Dendritic cell treated with granulocyte-macrophage colony-stimulating factor and Interleukin-4, amounts not matched to agents 40 ng/mL and 50 ng/mL, for 4 days (primary cell): ENCODE data around the gene SAP30.

Experiments
- H3K27ac Mint-ChIP-seq: one replicate; pipeline ENCODE4 v1.8.0; 2022; ENCODE audit warnings: mild to moderate bottlenecking, mixed read lengths
- H3K27me3 Mint-ChIP-seq: one replicate; pipeline ENCODE4 v1.8.0; 2022; ENCODE audit warnings: mild to moderate bottlenecking, mixed read lengths
- H3K36me3 Mint-ChIP-seq: one replicate; pipeline ENCODE4 v1.8.0; 2022; ENCODE audit warnings: low read depth, mixed read lengths
- H3K4me1 Mint-ChIP-seq: one replicate; pipeline ENCODE4 v1.8.0; 2022; ENCODE audit warnings: low read depth, mixed read lengths
- H3K4me3 Mint-ChIP-seq: one replicate; pipeline ENCODE4 v1.8.0; 2022; ENCODE audit warnings: mild to moderate bottlenecking, moderate library complexity, mixed read lengths
- H3K9me3 Mint-ChIP-seq: one replicate; pipeline ENCODE4 v1.8.0; 2022; ENCODE audit warnings: mixed read lengths
- intact Hi-C: fragments of 100-400 bp; cut with micrococcal nuclease; formaldehyde crosslinking; loops from one replicate; pipeline ENCODE4 v1.15.0; 2022

SAP30 gene, protein sequence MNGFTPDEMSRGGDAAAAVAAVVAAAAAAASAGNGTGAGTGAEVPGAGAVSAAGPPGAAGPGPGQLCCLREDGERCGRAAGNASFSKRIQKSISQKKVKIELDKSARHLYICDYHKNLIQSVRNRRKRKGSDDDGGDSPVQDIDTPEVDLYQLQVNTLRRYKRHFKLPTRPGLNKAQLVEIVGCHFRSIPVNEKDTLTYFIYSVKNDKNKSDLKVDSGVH

DNA sequence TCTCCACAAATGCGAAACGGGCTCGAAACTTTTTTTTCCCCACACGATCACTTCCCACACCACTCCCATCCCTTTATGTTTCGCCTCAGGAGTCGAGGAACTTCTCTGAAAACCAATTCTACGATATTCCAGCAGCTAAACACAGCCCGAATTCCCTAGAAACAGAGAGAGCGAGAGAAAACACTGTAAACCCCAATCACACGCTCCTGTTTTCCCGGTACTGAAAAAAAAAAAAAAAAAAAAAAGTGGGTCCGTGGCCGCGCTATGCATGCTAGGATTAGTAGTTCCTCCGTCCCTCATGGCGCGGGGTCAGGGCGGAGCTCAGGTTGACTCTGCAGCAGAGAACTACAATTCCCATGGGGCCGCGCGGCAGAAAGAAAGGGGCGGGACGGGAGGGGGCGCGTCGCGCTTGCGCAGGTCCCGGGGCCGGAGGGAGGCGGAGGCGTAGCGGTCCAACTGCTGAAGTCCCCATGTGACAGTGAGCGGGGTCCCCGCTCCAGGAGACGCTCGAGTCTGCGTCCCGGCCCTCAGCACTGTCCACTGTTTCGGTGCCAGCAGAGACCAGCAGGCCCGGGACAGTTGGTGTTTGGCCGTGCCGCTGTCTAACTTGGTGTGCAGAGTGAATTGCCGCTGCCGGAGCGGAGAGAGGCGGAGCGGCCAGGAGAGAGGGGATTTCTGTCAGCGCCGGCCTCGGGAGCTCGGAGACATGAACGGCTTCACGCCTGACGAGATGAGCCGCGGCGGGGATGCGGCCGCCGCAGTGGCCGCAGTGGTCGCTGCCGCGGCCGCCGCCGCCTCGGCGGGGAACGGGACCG, at the start of gene SAP30:
TSS of gene SAP30 (plus strand) at position 478 of the 815 bp plus-strand sequence. CDS start at position 707, 229 bp downstream.
- no peaks in the 10 kb centered on the region for H3K9me3 Mint-ChIP-seq
- no peaks in the 10 kb centered on the region for H3K27me3 Mint-ChIP-seq
- H3K27ac Mint-ChIP-seq, result peak within 1 kb of the TSS; percentile 96
- intact Hi-C loops, result loop anchor here (1.0 to 2.0 kb wide), 3 partner anchors 36 to 200 kb away; partner anchors contain the start of gene HMGB2
- peaks cover 19% of the 10 kb centered on the region for H3K36me3 Mint-ChIP-seq
- H3K4me1 Mint-ChIP-seq, result peaks cover 16% of the 10 kb centered on the region
- H3K4me3 Mint-ChIP-seq, result peak within 1 kb of the TSS; percentile 100

DNA sequence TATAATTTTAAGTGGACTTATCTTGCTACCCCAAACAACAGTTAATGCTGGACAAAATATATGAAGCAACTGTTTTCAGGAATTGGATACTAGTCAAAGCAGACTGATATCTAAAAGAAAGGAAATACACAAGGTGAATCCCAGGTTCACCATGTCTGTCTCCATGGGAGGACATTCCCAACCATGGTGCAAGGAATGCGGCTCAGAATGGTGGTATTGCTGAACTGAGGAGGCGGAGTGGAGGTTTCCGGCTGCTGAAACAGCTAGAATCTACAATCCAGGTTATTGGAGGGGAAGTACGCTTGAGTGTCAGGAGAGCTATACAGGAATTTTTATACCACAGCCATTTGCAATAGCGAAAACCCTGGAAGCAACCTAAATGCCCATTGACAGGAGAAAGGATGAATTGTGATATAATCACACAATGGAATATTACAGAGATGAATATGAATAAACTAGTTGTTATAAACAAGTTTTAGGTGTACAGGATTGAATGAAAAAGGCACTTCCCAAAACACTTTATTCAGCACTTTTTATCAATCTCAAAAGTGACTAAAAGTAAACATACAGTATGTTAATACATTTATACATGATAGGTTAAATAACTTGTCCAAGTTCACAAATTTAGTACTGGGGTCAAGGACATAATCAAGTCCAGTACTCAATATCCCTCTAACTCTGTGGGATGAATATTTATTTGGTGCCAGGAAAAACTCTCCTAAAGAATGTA, 45.6 kb upstream of the SAP30 start:
- Mint-ChIP-seq H3K27ac (no peak overlapping the region), H3K36me3 (peaks cover 13% of the 10 kb centered on the region), H3K27me3 (no peaks in the 10 kb centered on the region), H3K4me3 (no peak overlapping the region), H3K4me1 (no peaks in the 10 kb centered on the region), H3K9me3 (no peaks in the 10 kb centered on the region)
- intact Hi-C loops, result no loop called here

DNA sequence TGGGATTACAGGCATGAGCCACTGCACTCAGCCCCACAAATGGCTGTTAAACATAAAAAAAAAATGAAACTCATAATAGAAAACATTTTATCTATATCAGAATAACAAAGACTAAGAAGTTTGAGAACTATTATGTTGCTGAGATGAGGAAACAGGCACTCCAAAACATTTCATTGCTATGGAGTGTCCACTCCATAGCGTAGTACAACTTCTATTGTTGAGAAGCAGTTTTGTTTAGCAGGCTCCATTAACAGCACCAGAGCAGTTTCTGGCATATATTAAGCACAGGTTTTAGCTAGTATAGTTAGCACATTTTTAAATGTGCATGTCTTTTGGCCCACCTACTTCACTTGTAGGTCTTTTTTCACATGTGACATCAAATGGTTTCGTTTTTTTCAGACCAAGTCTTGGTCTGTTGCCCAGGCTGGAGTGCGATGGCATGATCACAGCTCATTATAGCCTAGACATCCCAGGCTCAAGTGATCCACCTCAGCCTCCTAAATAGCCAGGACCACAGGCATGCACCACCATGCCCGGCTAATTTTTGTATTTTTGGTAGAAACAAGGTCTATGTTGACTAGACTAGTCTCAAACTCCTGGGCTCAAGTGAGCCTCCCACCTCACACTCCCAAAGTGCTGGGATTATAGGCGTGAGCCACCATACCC, 42.4 kb upstream of the SAP30 start:
- Mint-ChIP-seq H3K9me3 (no peaks in the 10 kb centered on the region), H3K4me3 (no peak overlapping the region), H3K27me3 (no peaks in the 10 kb centered on the region), H3K27ac (no peak overlapping the region), H3K4me1 (peaks cover 15% of the 10 kb centered on the region), H3K36me3 (peaks cover 16% of the 10 kb centered on the region)
- intact Hi-C loops, result no loop called here

DNA sequence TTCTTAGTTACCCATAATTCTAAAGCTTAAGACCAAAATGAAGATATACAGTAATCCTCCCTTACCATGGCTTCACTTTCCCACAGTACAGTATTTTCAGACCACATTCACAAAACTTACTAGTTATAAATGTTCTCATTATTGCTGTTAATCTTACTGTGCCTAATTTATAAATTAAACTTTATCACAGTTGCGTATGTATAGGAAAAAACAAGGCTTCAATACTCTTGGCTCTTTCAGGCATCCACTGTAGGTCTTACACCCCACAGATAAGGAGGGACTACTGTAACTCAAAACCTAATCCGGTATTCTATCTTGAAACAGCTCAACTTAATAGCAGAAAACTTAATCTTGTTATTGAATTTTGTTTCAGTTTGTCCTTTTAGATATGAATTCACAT, 40.2 kb upstream of the SAP30 start:
- intact Hi-C loops, result no loop called here
- H3K4me1 Mint-ChIP-seq, result peaks cover 20% of the 10 kb centered on the region
- peaks cover 27% of the 10 kb centered on the region for H3K36me3 Mint-ChIP-seq
- H3K4me3 Mint-ChIP-seq, result no peak overlapping the region
- no peaks in the 10 kb centered on the region for H3K9me3 Mint-ChIP-seq
- no peak overlapping the region for H3K27ac Mint-ChIP-seq
- H3K27me3 Mint-ChIP-seq, result no peaks in the 10 kb centered on the region

DNA sequence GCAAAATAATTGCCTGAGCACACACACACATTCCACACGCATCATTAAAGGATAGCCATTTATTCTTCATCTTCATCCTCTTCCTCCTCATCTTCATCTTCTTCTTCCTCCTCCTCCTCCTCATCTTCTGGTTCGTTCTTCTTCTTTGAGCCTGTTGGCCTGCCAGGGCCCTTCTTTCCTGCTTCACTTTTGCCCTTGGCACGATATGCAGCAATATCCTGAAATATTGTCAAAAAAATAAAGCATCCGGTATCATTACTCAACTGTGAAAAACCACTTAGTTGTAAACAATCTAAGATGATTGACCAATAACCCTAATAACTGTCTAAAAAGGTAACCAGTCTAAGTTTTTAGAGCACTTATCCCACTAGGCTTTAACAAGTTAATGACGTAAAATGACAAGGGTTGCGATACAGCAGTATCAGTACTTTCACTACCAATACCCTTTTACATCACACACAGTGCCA, 38.7 kb upstream of the SAP30 start:
- H3K27me3 Mint-ChIP-seq, result no peaks in the 10 kb centered on the region
- no peaks in the 10 kb centered on the region for H3K9me3 Mint-ChIP-seq
- H3K4me1 Mint-ChIP-seq, result peaks cover 26% of the 10 kb centered on the region
- peaks cover 27% of the 10 kb centered on the region for H3K36me3 Mint-ChIP-seq
- no peak overlapping the region for H3K4me3 Mint-ChIP-seq
- H3K27ac Mint-ChIP-seq, result peak overlapping the region; percentile 41
- intact Hi-C loops, result no loop called here

DNA sequence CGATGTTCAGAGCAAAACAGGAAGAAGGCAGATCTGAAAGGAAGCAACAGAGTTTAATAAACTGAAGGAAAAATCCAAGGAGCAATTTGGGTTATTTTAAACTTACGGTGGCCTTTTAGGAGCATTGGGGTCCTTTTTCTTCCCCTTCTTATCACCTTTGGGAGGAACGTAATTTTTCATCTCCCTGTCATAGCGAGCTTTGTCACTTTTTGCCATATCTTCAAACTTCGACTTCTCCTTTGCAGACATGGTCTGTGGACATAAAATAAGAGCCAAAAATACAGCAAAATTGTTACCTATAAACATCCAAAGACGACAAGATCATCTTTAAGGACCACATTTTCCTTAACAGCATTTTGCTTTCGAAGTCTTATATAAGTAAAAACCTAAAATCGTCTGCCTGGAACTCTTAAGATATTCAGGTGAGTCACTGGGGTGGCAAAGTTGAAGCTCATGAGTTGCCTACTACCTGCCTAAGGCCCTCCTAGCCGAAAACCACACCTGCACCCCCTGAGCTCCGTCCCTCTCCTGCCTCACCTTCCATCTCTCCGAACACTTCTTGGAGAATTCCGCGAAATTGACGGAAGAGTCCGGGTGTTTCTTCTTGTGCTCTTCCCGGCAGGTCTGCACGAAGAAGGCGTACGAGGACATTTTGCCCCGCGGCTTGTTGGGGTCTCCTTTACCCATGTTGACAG, 37.6 kb upstream of the SAP30 start:
- H3K36me3 Mint-ChIP-seq, result peaks cover 27% of the 10 kb centered on the region
- peak overlapping the region; percentile 100 for H3K27ac Mint-ChIP-seq
- intact Hi-C loops, result no loop called here
- peaks cover 26% of the 10 kb centered on the region for H3K4me1 Mint-ChIP-seq
- H3K4me3 Mint-ChIP-seq, result peak overlapping the region; percentile 99
- no peaks in the 10 kb centered on the region for H3K27me3 Mint-ChIP-seq
- no peaks in the 10 kb centered on the region for H3K9me3 Mint-ChIP-seq

DNA sequence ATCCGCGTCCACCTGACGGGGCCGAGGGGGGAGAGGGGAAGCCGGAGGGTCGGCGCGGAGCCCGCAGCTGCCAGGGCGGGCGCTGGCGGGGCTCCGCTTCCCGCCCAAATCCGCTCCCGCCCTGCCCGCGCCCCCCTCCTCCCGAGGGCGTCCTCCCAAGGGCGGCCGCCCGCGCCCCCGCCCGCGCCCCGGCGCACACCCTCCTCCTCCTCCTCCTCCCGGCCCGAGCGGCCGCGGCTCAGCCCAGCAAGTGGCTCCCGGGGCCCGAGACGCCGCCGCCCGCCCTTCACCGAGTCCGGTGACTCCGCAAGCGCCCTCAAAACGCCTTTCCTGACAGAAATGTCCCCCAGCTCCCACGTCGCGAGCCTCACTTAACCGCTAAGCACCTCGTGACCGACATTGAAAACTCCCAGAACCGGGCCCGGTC, 37.1 kb upstream of the SAP30 start:
- Mint-ChIP-seq H3K36me3 (peaks cover 27% of the 10 kb centered on the region), H3K27me3 (no peaks in the 10 kb centered on the region), H3K4me1 (peaks cover 26% of the 10 kb centered on the region), H3K4me3 (peak overlapping the region; percentile 99), H3K9me3 (no peaks in the 10 kb centered on the region), H3K27ac (peak overlapping the region; percentile 100)
- intact Hi-C loops, result loop anchor here (1.0 kb wide), 1 partner anchor 37 kb away; the partner anchor contains the start of gene SAP30

DNA sequence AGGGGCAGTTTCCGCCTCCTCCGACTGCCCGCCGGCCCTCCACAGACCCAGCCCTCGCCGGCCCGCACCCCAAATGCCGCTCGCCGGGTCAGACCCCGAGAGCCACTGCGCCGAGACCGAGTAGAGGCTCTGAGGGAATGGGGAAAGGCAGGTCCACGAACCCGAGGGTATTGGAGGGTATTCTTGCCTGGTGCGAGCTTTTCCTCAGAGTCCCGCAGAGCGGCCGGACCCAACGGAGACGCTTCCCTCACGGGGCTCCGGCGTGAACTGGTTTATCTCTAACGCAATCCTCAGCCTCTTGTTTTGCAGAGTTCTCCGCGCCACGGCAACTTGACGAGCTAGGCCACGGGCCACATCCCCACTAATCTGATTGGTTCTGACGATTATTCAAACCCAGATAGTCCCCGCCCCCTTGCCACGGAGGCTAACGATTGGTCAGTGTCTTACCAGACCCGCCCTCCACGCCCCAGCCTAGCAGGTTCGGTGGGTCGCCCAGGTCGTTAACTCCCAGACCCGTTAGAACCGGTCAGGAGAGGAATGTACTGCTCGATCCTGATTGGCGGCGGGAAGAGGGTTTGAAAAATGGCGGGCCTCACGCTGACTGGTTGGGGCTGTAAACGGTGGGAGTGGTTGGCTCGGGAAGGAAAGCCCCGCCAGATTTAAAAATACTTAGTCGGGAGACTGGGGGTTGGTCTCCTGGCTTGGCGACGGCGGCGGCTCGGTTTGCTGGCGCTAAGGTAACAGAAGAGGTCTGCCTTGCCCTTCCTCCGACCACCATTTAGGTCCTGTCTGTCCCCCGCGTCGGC, 36.5 kb upstream of the SAP30 start, which contains the start of gene HMGB2:
TSS of gene HMGB2 (minus strand) at position 274 of the 806 bp plus-strand sequence. CDS start 709 bp downstream, outside the sequence.
- Mint-ChIP-seq H3K36me3 (peaks cover 27% of the 10 kb centered on the region), H3K4me1 (peaks cover 26% of the 10 kb centered on the region), H3K4me3 (peak within 1 kb of the TSS; percentile 99), H3K27me3 (no peaks in the 10 kb centered on the region), H3K9me3 (no peaks in the 10 kb centered on the region), H3K27ac (peak within 1 kb of the TSS; percentile 100)
- intact Hi-C loops, result loop anchor here (1.0 kb wide), 1 partner anchor 36 kb away; the partner anchor contains the start of gene SAP30

DNA sequence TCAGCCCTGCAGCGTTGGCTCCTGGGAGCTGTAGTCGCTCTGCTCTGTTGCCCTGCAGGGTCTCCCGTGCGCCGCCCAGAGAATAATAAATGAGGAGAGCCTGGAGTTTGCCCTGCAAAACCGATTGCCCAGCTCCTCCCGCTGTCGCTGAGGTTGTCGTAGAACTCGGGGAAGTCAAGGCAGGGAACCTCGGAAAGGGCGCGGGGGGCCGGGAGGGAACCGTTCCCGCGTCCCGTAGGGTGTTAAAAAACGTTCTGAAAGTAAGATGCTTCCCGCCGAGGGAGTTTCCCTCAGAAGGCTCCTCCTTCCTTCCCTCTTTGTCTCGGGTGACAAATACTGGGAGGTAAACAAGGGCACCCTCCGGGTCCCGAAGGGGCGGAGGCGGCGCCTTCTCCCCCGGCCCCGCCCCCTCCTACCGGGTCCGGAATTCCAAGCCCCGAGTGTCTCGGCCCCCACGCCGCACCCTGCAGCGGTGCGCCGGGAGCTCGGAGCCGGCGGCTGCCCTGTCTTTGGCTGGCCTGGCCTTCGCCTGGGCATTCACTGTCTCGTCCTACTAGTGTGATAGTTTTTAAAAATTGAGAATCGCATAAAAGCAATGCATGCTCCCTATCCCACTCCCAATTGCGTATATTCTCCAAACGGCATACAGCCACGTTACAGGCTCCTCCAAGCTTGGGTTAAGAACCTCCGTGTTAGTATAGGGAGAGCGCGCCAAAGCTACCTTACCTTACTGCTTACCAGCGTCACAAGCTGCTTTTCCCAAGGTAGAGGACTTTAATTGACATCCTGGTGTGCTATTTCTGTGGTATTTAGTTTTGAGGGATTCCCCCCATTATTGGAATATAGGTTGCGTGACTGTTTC, 35.6 kb upstream of the SAP30 start:
- intact Hi-C loops, result loop anchor here (1.0 kb wide), 1 partner anchor 35 kb away; the partner anchor contains the start of gene SAP30
- no peaks in the 10 kb centered on the region for H3K9me3 Mint-ChIP-seq

DNA sequence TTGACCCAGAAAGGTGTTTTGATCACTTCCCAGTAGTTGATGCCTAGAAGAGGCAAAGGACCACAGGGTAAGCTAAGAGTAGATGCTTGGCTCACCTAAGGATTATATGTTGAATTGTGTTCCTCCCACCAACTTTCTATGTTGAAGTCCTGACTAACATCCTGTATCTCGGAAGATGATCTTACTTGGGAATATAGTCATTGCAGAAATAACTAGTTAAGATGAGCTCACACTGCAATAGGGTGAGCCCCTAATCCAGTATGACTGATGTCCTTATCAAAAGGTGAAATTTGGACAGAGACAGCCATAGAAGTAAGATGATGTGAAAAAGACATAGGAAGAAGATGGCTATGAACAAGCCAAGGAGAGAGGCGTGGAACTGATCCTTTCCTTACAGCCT, 33.3 kb upstream of the SAP30 start:
- no peak overlapping the region for H3K27ac Mint-ChIP-seq
- intact Hi-C loops, result no loop called here
- peaks cover 20% of the 10 kb centered on the region for H3K4me1 Mint-ChIP-seq
- no peaks in the 10 kb centered on the region for H3K27me3 Mint-ChIP-seq
- no peak overlapping the region for H3K4me3 Mint-ChIP-seq
- peaks cover 20% of the 10 kb centered on the region for H3K36me3 Mint-ChIP-seq
- H3K9me3 Mint-ChIP-seq, result no peaks in the 10 kb centered on the region

More for the DNA sequence above, 35.6 kb upstream of the SAP30 start:
- peak overlapping the region; percentile 99 for H3K4me3 Mint-ChIP-seq
- H3K27ac Mint-ChIP-seq, result peak overlapping the region; percentile 100
- peaks cover 27% of the 10 kb centered on the region for H3K36me3 Mint-ChIP-seq
- H3K4me1 Mint-ChIP-seq, result peaks cover 26% of the 10 kb centered on the region
- H3K27me3 Mint-ChIP-seq, result no peaks in the 10 kb centered on the region

DNA sequence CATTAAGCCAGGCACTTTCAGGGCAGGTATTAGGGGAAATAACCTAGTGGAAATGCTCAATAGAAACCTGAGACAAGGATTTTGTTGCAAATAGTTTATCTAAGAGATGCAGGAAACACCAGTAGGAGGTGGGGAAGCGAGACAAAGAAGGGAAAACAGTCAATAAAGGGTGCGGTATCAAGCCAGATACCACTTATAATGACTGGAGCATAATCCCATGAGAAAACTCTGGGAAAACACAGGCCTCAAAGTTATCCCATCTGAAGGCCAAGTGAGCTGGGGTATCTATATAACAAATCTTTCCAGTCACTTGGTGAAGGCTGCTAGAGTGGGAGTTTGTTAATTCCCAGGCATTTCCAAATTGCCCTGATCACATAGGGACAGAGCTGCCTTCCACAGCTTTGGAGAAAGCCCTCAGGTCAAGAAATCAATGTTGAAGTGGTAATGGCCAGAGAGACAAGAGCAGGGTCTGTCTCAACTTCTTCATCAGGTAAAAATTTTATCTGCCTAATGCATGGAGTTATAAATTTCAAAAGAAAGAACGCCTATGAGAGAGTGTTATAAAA, 26.8 kb upstream of the SAP30 start:
- no peak overlapping the region for H3K27ac Mint-ChIP-seq
- peaks cover 10% of the 10 kb centered on the region for H3K4me1 Mint-ChIP-seq
- intact Hi-C loops, result no loop called here
- no peak overlapping the region for H3K4me3 Mint-ChIP-seq
- H3K9me3 Mint-ChIP-seq, result no peaks in the 10 kb centered on the region
- H3K36me3 Mint-ChIP-seq, result no peaks in the 10 kb centered on the region
- H3K27me3 Mint-ChIP-seq, result no peaks in the 10 kb centered on the region
